ENCODE results near the gene FMN2.

FMN2 gene

GRCh38 chr1:240134113-240134512 is 42.4 kb downstream of the FMN2 start:
- ATAC-seq (replicated peaks) = no peak
- Mint-ChIP-seq H3K4me3 (no peak overlapping the region), H3K27me3 (peaks cover 0 to 7% of the 10 kb centered on the region in 2 donors), H3K36me3 (ENCODE audit: insufficient read depth) (no peaks in the 10 kb centered on the region), H3K9me3 (peaks cover 10% of the 10 kb centered on the region in 2 donors), H3K4me1 (ENCODE audit: low read depth in 2 of 2) (no peaks in the 10 kb centered on the region), H3K27ac (no peak overlapping the region)
- DNase-seq = no peak

GRCh38 chr1:240134596-240134995 is 42.9 kb downstream of the FMN2 start:
- ATAC-seq (replicated peaks) = no peak
- Mint-ChIP-seq H3K27ac (no peak overlapping the region), H3K4me3 (no peak overlapping the region), H3K36me3 (ENCODE audit: insufficient read depth) (no peaks in the 10 kb centered on the region), H3K4me1 (ENCODE audit: low read depth in 2 of 2) (no peaks in the 10 kb centered on the region), H3K27me3 (peaks cover 0 to 7% of the 10 kb centered on the region in 2 donors), H3K9me3 (peaks cover 10 to 12% of the 10 kb centered on the region in 2 donors)
- no peak for DNase-seq

- peaks cover 10 to 11% of the 10 kb centered on the region in 2 donors for H3K9me3 Mint-ChIP-seq
- DNase-seq (no peak), ATAC-seq (replicated peaks) (no peak)
- H3K36me3 Mint-ChIP-seq (ENCODE audit: insufficient read depth) = no peaks in the 10 kb centered on the region
- H3K27me3 Mint-ChIP-seq = no peaks in the 10 kb centered on the region
- H3K4me3 Mint-ChIP-seq = no peak overlapping the region
- H3K4me1 Mint-ChIP-seq (ENCODE audit: low read depth in 2 of 2) = no peaks in the 10 kb centered on the region
- H3K27ac Mint-ChIP-seq = no peak overlapping the region
Observed at GRCh38 chr1:240136402-240136801, 44.7 kb downstream of the FMN2 start.

- ATAC-seq (replicated peaks) = no peak
- no peak for DNase-seq
- H3K4me3 Mint-ChIP-seq = no peak overlapping the region
Observed at GRCh38 chr1:240138867-240139266, 47.2 kb downstream of the FMN2 start.

GRCh38 chr1:240139511-240139910 is 47.8 kb downstream of the FMN2 start:
- Mint-ChIP-seq H3K4me1 (ENCODE audit: low read depth in 2 of 2) (no peaks in the 10 kb centered on the region), H3K27ac (no peak overlapping the region), H3K9me3 (peaks cover 0 to 5% of the 10 kb centered on the region in 2 donors), H3K4me3 (no peak overlapping the region), H3K36me3 (ENCODE audit: insufficient read depth) (no peaks in the 10 kb centered on the region), H3K27me3 (no peaks in the 10 kb centered on the region)
- ATAC-seq (replicated peaks) (no peak), DNase-seq (no peak)

More at GRCh38 chr1:240138867-240139266, 47.2 kb downstream of the FMN2 start:
- H3K36me3 Mint-ChIP-seq (ENCODE audit: insufficient read depth) = no peaks in the 10 kb centered on the region
- H3K27ac Mint-ChIP-seq = no peak overlapping the region
- H3K27me3 Mint-ChIP-seq = no peaks in the 10 kb centered on the region
- peaks cover 0 to 5% of the 10 kb centered on the region in 2 donors for H3K9me3 Mint-ChIP-seq
- H3K4me1 Mint-ChIP-seq (ENCODE audit: low read depth in 2 of 2) = no peaks in the 10 kb centered on the region

- no peak for DNase-seq
- Mint-ChIP-seq H3K27me3 (no peaks in the 10 kb centered on the region), H3K4me3 (no peak overlapping the region), H3K27ac (no peak overlapping the region), H3K4me1 (ENCODE audit: low read depth in 2 of 2) (no peaks in the 10 kb centered on the region), H3K9me3 (peaks cover 0 to 4% of the 10 kb centered on the region in 2 donors), H3K36me3 (ENCODE audit: insufficient read depth) (no peaks in the 10 kb centered on the region)
- no peak for ATAC-seq (replicated peaks)
Observed at GRCh38 chr1:240145120-240145519, 53.4 kb downstream of the FMN2 start.

- DNase-seq (no peak), ATAC-seq (replicated peaks) (no peak)
- Mint-ChIP-seq H3K27me3 (no peaks in the 10 kb centered on the region), H3K27ac (no peak overlapping the region), H3K4me3 (no peak overlapping the region), H3K36me3 (ENCODE audit: insufficient read depth) (no peaks in the 10 kb centered on the region), H3K4me1 (ENCODE audit: low read depth in 2 of 2) (no peaks in the 10 kb centered on the region), H3K9me3 (peaks cover 0 to 8% of the 10 kb centered on the region in 2 donors)
Observed at GRCh38 chr1:240148333-240148732, 56.6 kb downstream of the FMN2 start.

GRCh38 chr1:240149484-240150094 is 57.9 kb downstream of the FMN2 start:
- DNase-seq (no peak), ATAC-seq (replicated peaks) (no peak)
- Mint-ChIP-seq H3K4me1 (ENCODE audit: low read depth in 2 of 2) (no peaks in the 10 kb centered on the region), H3K36me3 (ENCODE audit: insufficient read depth) (no peaks in the 10 kb centered on the region), H3K27ac (no peak overlapping the region), H3K9me3 (peaks cover 0 to 8% of the 10 kb centered on the region in 2 donors), H3K4me3 (no peak overlapping the region), H3K27me3 (no peaks in the 10 kb centered on the region)

GRCh38 chr1:240151136-240151735 is 59.6 kb downstream of the FMN2 start:
- no peaks in the 10 kb centered on the region for H3K36me3 Mint-ChIP-seq (ENCODE audit: insufficient read depth)
- no peak for ATAC-seq (replicated peaks)

GRCh38 chr1:240152611-240153297 is 61.1 kb downstream of the FMN2 start:
- ATAC-seq (replicated peaks) = no peak
- Mint-ChIP-seq H3K27me3 (no peaks in the 10 kb centered on the region), H3K9me3 (peaks cover 0 to 8% of the 10 kb centered on the region in 2 donors), H3K27ac (no peak overlapping the region), H3K4me3 (no peak overlapping the region), H3K36me3 (ENCODE audit: insufficient read depth) (no peaks in the 10 kb centered on the region), H3K4me1 (ENCODE audit: low read depth in 2 of 2) (no peaks in the 10 kb centered on the region)
- no peak for DNase-seq

More at GRCh38 chr1:240151136-240151735, 59.6 kb downstream of the FMN2 start:
- no peak for DNase-seq
- Mint-ChIP-seq H3K4me3 (no peak overlapping the region), H3K4me1 (ENCODE audit: low read depth in 2 of 2) (no peaks in the 10 kb centered on the region), H3K27me3 (no peaks in the 10 kb centered on the region), H3K9me3 (peaks cover 0 to 8% of the 10 kb centered on the region in 2 donors), H3K27ac (no peak overlapping the region)

- Mint-ChIP-seq H3K27ac (no peak overlapping the region), H3K4me1 (ENCODE audit: low read depth in 2 of 2) (no peaks in the 10 kb centered on the region), H3K27me3 (no peaks in the 10 kb centered on the region), H3K36me3 (ENCODE audit: insufficient read depth) (no peaks in the 10 kb centered on the region), H3K4me3 (no peak overlapping the region), H3K9me3 (peaks cover 0 to 8% of the 10 kb centered on the region in 2 donors)
- no peak for DNase-seq
- ATAC-seq (replicated peaks) = no peak
Observed at GRCh38 chr1:240155605-240156004, 63.9 kb downstream of the FMN2 start.

GRCh38 chr1:240164742-240165141 is 73.1 kb downstream of the FMN2 start:
- no peak overlapping the region for H3K4me3 Mint-ChIP-seq
- H3K36me3 Mint-ChIP-seq (ENCODE audit: insufficient read depth) = no peaks in the 10 kb centered on the region
- DNase-seq = no peak
- no peaks in the 10 kb centered on the region for H3K4me1 Mint-ChIP-seq (ENCODE audit: low read depth in 2 of 2)
- H3K9me3 Mint-ChIP-seq = peaks cover 0 to 5% of the 10 kb centered on the region in 2 donors
- no peak for ATAC-seq (replicated peaks)
- no peak overlapping the region for H3K27ac Mint-ChIP-seq
- no peaks in the 10 kb centered on the region for H3K27me3 Mint-ChIP-seq

- H3K4me1 Mint-ChIP-seq (ENCODE audit: low read depth in 2 of 2) = no peaks in the 10 kb centered on the region
- H3K27me3 Mint-ChIP-seq = no peaks in the 10 kb centered on the region
- DNase-seq = no peak
- no peak overlapping the region for H3K27ac Mint-ChIP-seq
- no peaks in the 10 kb centered on the region for H3K36me3 Mint-ChIP-seq (ENCODE audit: insufficient read depth)
- peaks cover 3 to 8% of the 10 kb centered on the region in 2 donors for H3K9me3 Mint-ChIP-seq
- no peak overlapping the region for H3K4me3 Mint-ChIP-seq
- ATAC-seq (replicated peaks) = no peak
Observed at GRCh38 chr1:240169188-240169587, 77.5 kb downstream of the FMN2 start.

GRCh38 chr1:240170266-240170665 is 78.6 kb downstream of the FMN2 start:
- H3K4me3 Mint-ChIP-seq = no peak overlapping the region
- no peaks in the 10 kb centered on the region for H3K4me1 Mint-ChIP-seq (ENCODE audit: low read depth in 2 of 2)
- peaks cover 3 to 8% of the 10 kb centered on the region in 2 donors for H3K9me3 Mint-ChIP-seq
- H3K27ac Mint-ChIP-seq = no peak overlapping the region
- DNase-seq (no peak), ATAC-seq (replicated peaks) (no peak)
- H3K27me3 Mint-ChIP-seq = no peaks in the 10 kb centered on the region
- H3K36me3 Mint-ChIP-seq (ENCODE audit: insufficient read depth) = no peaks in the 10 kb centered on the region

All from effector memory CD8-positive, alpha-beta T cell (primary cell).